ENCODE measurements around the gene TEX51. TPM values are rescaled to one million over a fixed set of nuclear protein-coding genes. Genes with fewer than 3 reads are reported as not detected.

The TEX51 gene
- total RNA-seq, 4 donors from 2014 or later: not detected

- TF ChIP-seq POLR2AphosphoS5 (IDR thresholded peaks at IDR 0.05) (no peak), EP300 (IDR thresholded peaks at IDR 0.05) (no peak), POLR2A (IDR thresholded peaks at IDR 0.05; ENCODE audit: low read depth) (no peak)
- TF ChIP-seq, protein P1, sequence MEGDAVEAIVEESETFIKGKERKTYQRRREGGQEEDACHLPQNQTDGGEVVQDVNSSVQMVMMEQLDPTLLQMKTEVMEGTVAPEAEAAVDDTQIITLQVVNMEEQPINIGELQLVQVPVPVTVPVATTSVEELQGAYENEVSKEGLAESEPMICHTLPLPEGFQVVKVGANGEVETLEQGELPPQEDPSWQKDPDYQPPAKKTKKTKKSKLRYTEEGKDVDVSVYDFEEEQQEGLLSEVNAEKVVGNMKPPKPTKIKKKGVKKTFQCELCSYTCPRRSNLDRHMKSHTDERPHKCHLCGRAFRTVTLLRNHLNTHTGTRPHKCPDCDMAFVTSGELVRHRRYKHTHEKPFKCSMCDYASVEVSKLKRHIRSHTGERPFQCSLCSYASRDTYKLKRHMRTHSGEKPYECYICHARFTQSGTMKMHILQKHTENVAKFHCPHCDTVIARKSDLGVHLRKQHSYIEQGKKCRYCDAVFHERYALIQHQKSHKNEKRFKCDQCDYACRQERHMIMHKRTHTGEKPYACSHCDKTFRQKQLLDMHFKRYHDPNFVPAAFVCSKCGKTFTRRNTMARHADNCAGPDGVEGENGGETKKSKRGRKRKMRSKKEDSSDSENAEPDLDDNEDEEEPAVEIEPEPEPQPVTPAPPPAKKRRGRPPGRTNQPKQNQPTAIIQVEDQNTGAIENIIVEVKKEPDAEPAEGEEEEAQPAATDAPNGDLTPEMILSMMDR (IDR thresholded peaks at IDR 0.05): no peak
- WGBS: 66% methylated on average over 5 of the region's 5 CpGs
Measured at GRCh38 chr2:126942427-126943203, 43.9 kb downstream of the TEX51 start.

GRCh38 chr2:126943612-126944348 is 45.1 kb downstream of the TEX51 start:
- Histone ChIP-seq H3K36me3 (no peaks in the 10 kb centered on the region), H3K9me3 (peaks cover 0 to 3% (median 0%) of the 10 kb centered on the region in 4 donors), H3K27ac (replicated peaks in 1 of 4) (no peak overlapping the region), H3K4me3 (no peak overlapping the region), H3K27me3 (peaks cover 0 to 16% (median 0%) of the 10 kb centered on the region in 4 donors), H3K4me1 (no peaks in the 10 kb centered on the region)
- no peak for DNase-seq (ENCODE audit: extremely low spot score)
- intact Hi-C loops (cut with DNase I): no loop called here
- WGBS: 98% methylated on average over 4 of the region's 4 CpGs
- TF ChIP-seq POLR2A (IDR thresholded peaks at IDR 0.05; ENCODE audit: low read depth): no peak
- no peak for TF ChIP-seq EP300 (IDR thresholded peaks at IDR 0.05)
- TF ChIP-seq, protein P1 (IDR thresholded peaks at IDR 0.05): no peak
- TF ChIP-seq POLR2AphosphoS5 (IDR thresholded peaks at IDR 0.05): no peak

More at GRCh38 chr2:126942427-126943203, 43.9 kb downstream of the TEX51 start:
- peaks cover 0 to 16% (median 0%) of the 10 kb centered on the region in 4 donors for H3K27me3 ChIP-seq
- H3K36me3 ChIP-seq: no peaks in the 10 kb centered on the region
- H3K9me3 ChIP-seq: peaks cover 0 to 3% (median 0%) of the 10 kb centered on the region in 4 donors
- no peak overlapping the region for H3K4me3 ChIP-seq
- no peak overlapping the region for H3K27ac ChIP-seq (replicated peaks in 1 of 4)
- intact Hi-C loops (cut with DNase I): no loop called here
- no peak for DNase-seq (ENCODE audit: extremely low spot score)
- no peaks in the 10 kb centered on the region for H3K4me1 ChIP-seq

GRCh38 chr2:126945118-126945517 is 46.4 kb downstream of the TEX51 start:
- TF ChIP-seq, protein P1 (IDR thresholded peaks at IDR 0.05): no peak
- TF ChIP-seq POLR2A (IDR thresholded peaks at IDR 0.05; ENCODE audit: low read depth) (no peak), EP300 (IDR thresholded peaks at IDR 0.05) (no peak), POLR2AphosphoS5 (IDR thresholded peaks at IDR 0.05) (no peak)
- peak; percentile 91 for DNase-seq (ENCODE audit: extremely low spot score)
- H3K4me1 ChIP-seq: no peaks in the 10 kb centered on the region
- intact Hi-C loops (cut with DNase I): no loop called here
- H3K27me3 ChIP-seq: peaks cover 0 to 16% (median 0%) of the 10 kb centered on the region in 4 donors
- no peaks in the 10 kb centered on the region for H3K36me3 ChIP-seq
- peaks cover 0 to 3% (median 0%) of the 10 kb centered on the region in 4 donors for H3K9me3 ChIP-seq
- 44% methylated on average over 6 of the region's 6 CpGs for WGBS
- no peak overlapping the region for H3K27ac ChIP-seq (replicated peaks in 1 of 4)
- H3K4me3 ChIP-seq: no peak overlapping the region

GRCh38 chr2:126946318-126947102 is 47.8 kb downstream of the TEX51 start:
- 80% methylated on average over 7 of the region's 7 CpGs for WGBS
- Histone ChIP-seq H3K4me1 (no peaks in the 10 kb centered on the region), H3K27me3 (peaks cover 0 to 16% (median 0%) of the 10 kb centered on the region in 4 donors), H3K9me3 (peaks cover 0 to 3% (median 0%) of the 10 kb centered on the region in 4 donors), H3K36me3 (no peaks in the 10 kb centered on the region), H3K27ac (replicated peaks in 1 of 4) (no peak overlapping the region), H3K4me3 (no peak overlapping the region)
- TF ChIP-seq EP300 (IDR thresholded peaks at IDR 0.05) (no peak), POLR2AphosphoS5 (IDR thresholded peaks at IDR 0.05) (no peak), POLR2A (IDR thresholded peaks at IDR 0.05; ENCODE audit: low read depth) (no peak)
- TF ChIP-seq, protein P1 (IDR thresholded peaks at IDR 0.05): no peak
- DNase-seq (ENCODE audit: extremely low spot score): no peak
- intact Hi-C loops (cut with DNase I): no loop called here

Measured in esophagus muscularis mucosa (tissue), 4 donors.